NOMO-1 (cell line): ENCODE data around the gene MMP24OS.
A peak's percentile ranks its signal among the peaks of the same experiment; 100 is the strongest.
"Not testable (repeated sequence)": the region's sequence is repeated elsewhere in the genome, so short reads cannot be mapped to it uniquely, and the experiment has no call there.

Source experiments
- DNase-seq, 2 experiments: peaks; one replicate each; lab custom pipeline; 2025; ENCODE audit not compliant: unreplicated experiment in 2 of 2; lab: John Stamatoyannopoulos, UW

Gene MMP24OS

DNA sequence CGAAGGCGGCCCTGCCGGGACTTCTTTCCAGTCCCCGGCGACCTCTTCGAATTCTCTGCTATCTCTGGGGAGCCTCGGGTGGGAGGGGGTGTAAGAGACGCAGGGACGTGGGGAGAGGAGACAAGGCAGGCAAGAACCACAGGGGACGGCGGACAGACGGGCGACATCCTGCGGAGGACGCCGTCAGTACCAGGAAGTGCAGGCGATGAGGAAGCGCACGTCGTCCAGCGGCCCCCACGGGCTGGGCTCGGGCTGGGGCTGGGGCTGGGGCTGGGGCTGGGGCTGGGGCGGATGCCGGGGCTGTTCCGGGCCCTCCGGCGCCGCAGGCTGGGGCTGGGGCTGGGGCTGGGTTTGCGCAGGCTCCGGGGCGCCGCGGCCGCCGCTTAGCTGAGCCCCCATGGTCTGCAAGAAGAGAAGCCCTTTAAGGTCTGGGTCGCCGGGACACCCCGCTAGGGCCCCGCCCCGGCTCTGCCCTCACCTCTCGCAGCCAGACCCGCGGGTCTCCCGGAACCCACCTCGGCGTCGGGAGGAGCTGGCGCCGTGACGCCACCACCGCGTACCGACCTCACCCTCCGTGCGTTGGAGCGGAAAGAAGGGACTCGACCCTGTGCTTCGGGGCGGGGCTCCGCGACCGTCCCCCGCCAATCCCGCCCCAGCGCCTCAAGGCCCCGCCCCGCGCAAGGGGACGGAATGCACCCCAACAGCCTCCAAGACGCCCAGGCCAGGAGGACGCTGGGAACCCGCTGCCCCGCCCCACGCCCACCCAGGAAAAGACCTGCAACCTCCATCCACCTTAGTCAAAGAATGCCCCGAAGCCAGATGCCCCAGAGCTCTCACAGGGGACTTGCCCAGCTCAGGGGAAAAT, at the start of gene MMP24OS:
TSS of gene MMP24OS (minus strand) at position 592 of the 865 bp plus-strand sequence. CDS start at position 399, 193 bp downstream.
- DNase-seq = peak; percentile 78 to 83

GRCh38 chr20:35327074-35327976, 49.4 kb upstream of the MMP24OS start:
- DNase-seq = no peak

DNA sequence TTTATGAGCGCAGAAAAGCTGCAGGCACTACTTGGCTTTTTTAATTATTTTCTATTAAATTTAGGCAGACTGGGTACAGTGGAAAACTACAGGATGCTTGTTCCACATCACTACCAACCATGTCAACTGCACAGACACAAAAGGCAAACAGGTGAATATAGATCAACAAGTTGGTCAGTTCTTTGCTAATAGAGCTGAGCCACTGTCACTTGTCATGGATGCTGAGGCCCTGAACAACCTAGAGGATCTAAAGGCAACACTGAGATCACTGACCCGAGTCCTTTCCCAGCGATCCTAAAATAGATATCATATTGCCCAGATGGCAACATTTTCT, 48.8 kb upstream of the MMP24OS start:
- no peak for DNase-seq

DNA sequence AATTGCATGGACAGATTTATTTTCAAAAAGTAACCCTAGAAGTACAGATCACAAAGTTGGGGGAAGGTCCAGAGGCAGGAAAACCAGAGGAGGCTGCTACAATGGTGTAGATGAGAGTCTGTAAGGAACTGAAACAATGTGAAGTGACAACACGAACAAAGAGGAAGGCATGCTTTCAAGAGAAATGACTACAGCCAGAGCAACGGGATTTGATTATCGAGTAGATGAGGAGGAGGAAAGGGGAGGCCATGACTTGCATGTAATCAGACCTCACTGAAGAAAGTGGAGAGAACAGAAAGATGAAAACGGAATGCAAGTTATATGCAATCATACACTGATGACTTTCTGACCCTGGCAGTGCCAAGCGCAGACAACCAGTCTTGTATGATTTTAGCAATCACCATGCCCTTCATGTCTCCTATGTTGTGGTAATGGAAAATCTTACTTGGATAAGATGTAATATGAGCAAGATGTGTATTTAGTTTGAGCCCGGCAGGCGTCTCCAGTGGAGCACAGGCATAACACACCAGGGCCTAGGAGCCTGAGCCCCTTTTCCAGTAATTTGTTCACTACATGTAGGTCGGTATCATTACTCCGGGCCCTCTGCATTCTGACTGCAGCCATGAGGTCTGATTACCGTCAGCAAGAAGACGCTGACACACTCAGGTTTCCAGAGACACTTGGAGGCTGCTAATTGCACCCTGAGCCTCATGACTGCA, 48.3 kb upstream of the MMP24OS start:
- DNase-seq = peak; percentile 38 to 85

DNA sequence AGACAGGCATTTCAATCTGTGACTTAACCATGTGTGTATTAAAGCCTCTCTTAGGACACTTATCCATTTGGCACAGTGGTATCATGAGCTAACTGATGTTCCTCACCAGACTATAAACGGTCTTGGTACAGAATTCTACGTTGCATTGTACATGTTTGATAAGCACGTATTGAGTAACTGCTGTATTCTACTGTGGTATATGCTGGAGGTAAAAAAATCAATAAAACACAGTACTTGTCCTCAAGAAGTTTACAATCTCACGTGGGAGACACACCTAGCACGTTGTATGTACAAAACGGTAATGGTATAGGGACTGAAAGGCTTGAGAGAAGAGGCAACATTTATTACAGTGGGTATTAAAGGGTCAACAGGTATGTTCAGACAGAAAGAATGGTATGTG, 47.5 kb upstream of the MMP24OS start:
- no peak for DNase-seq

- DNase-seq = no peak
Observed at GRCh38 chr20:35320396-35321126, 42.6 kb upstream of the MMP24OS start.

- DNase-seq = no peak
Observed at GRCh38 chr20:35319871-35320197, 41.9 kb upstream of the MMP24OS start.

DNA sequence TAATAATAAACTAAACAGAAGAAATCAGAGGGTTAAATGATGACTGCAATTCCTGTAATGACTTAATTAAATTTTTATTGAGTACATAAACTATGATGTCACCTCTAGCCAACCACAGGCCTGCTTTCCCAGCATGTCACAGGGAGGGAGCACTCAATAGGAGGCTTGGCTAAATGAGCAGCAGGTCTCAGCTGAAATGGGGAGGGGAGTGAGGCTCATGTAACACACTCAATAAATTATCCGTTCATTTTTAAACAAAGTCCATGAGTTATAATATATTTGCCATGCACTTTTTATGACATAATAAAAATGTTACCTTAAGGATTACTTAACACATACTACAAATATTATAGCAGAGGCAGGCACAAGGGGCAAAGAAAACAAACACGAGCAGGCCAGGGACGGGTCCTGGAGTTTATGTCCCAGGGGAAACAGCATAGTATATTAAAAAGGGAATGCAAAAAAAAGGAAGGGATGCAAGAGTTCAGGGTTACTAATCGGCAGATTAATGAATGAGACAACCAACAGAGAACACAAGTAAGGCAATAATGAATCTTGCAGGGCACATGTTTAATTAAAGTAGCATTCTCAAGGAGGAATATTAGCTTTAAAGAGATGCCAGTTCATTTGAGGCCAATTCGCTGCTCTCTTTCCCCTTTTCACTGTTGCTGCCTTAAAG, 41.4 kb upstream of the MMP24OS start:
- DNase-seq = no peak

DNA sequence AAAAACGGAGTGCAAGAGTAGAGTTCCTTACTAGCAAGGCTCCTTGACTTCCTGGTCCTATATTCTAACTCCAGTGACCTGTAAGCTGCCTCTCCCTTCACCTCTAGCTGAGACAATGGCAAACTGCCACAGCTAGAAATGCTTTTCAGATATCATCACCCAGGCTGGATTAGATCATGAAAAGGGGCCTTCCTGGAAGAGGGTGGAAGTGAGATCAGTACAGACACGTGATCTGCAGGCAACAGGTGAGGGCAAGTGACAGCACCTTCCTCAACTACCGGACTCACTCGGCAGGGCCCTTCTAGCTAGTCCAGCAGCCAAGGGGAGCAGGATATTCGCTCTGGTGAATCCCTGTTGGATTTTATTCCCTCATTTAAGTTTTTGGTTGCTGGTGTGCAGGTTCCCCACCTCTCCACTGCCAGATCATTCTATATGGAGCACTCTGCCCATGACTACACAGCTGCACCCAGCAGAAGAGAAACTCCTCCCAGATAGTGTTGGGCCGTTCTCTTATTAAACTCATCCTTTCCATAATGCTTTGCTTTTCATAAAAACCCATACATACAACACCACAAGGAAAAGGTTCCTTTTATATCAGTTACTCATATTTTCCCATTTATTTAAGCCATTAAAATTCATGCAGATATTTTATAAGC, 40.7 kb upstream of the MMP24OS start:
- DNase-seq = no peak

DNA sequence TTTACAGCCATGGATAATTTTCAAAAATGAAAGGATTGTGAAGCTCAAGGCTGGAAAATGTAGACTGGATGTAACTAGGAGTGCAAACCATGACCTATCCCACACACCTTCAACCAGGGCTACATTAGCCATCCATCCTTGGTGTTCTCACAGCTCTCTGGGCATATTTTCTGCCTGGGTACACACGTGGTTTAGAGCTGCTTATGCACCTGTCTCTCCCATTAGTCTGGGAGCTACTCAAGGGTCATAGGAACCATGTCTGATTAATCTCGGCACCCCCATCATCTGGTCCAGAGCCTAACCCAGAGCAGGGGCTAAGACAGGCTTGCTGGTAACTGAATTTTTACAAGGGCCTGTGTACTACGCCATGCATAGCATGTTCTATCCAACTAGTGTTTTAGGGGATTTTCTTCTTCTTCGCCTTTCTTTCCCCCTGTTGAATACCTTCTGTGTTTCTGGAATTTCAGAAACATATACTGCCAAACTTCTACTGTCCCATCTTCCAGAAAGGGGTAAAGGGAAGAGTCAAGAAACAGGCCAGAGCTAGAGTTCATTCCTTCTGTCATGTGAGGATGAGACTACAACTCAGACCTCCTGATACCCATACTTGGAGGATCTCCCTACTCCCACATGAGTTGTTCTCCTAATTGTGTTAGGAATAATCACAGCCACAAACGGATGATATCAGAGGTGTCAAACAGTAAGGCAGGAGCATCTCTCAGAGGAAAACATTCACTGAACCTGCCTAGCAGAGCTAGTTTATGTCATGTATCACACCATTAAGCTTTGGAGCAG, 39.7 kb upstream of the MMP24OS start:
- DNase-seq = no peak

GRCh38 chr20:35316086-35316485, 38.2 kb upstream of the MMP24OS start:
- no peak for DNase-seq

DNA sequence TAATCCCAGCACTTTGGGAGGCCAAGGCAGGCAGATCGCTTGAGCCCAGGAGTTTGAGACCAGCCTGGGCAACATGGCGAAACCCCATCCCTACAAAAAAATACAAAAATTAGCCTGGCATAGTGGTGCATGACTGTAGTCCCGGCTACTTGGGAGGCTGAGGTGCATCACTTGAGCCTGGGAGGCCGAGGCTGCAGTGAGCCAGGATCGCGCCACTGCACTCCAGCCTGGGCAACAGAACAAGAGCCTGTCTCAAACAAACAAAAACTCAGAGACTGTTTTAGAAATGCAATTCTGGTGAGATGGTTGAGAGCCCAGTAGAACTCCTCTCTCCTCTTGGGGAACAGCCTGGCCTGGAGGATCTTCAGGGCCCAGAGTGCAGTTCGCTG, 37.7 kb upstream of the MMP24OS start:
- DNase-seq = not testable (repeated sequence)

DNA sequence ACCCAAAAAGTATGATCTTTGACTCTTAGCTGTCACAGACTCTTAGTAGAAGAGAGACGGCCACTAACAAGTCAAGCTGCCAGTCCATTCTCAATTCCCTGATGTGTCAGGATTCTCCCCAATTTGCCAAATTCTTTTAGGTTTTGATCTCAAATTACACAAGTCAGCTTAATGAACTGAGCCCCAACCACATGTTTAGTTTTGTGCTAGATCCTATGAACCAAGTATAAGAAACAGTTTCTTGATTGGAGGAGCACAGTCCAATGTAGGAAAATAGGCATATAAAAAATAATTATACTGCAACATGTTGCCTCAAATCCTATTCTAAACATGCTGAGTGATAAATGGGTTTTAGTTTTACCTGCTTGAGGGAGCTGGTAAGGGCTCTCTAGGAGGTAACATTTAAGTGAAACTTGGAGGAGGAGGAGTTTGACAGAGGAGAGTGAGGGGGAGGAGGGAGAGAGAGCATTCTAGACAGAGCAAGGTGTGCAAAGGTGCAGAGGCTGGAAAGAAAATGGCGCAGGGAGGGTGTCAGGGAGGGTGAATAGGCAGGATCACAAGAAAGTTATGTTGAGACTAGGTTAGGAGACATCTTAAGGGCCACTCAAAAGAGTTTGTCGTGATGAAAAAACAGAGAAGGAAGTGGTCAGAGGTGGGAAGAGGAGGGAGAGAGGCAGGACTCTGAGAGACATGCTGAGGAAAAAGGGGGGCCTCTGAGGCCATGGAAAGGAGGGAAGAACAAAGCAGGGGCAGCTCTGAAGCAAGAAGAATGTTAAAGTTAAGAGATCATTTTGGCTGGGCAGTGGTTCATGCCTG, 37.1 kb upstream of the MMP24OS start:
- peak; percentile 10 to 27 for DNase-seq

DNA sequence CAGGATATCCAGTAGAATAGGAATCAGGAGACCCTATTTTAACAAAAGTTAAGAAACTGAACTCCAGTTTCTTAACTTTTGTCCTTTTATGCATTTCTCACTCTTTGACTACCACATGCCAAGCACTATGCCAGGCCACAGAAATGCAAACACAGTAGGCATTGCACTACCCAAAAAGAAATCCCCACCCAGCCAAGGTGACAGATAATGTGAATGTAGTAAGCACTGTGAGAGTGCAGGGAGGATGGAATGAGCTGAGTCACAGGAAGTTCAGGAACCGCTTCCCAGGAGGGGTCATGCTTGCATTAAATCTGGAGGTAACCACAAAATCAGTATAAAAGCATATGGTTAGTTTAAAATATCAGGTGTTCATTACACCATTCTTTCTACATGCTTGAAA, 34.4 kb upstream of the MMP24OS start:
- no peak for DNase-seq

GRCh38 chr20:35311822-35312221, 33.9 kb upstream of the MMP24OS start:
- no peak for DNase-seq

- DNase-seq = no peak
Observed at GRCh38 chr20:35311409-35311808, 33.5 kb upstream of the MMP24OS start.

- no peak for DNase-seq
Observed at GRCh38 chr20:35307666-35308653, 30.0 kb upstream of the MMP24OS start.
